A549 (cell line): ENCODE data around the gene RIN3. TPM values are rescaled to one million over a fixed set of nuclear protein-coding genes. Genes with fewer than 3 reads are reported as not detected.

ENCODE experiments used
- ATAC-seq, 2 experiments: fragments of 200-7000 bp in 1 of 2; fragments of >200 bp in 1 of 2; cut with Nextera tagmentation in 1 of 2; cut with Tn5 transposase in 1 of 2; 3 replicates each; pipeline versions ENCODE4 v1.8.0 to v1.9.1; 2018 to 2020; ENCODE audit warnings: mild to moderate bottlenecking in 1 of 2, moderate library complexity in 1 of 2
- CTCF ChIA-PET: fragments of 300-600 bp; sonication (Branson Sonifier 250); formaldehyde crosslinking; extraction: SDS; loops from one replicate; lab custom pipeline; 2021; ENCODE audit warnings: antibody characterized with exemption, inconsistent platforms; lab: Yijun Ruan, JAX
- POLR2A ChIA-PET: fragments of 350-600 bp; formaldehyde crosslinking; extraction: SDS; loops from one replicate; lab custom pipeline; 2021; ENCODE audit warnings: antibody characterized with exemption, inconsistent platforms; lab: Yijun Ruan, JAX
- DNase-seq, 2 experiments: peaks; one replicate each; pipeline versions ENCODE4 v3.0.0 to v3.0.0-alpha.2; 2011 to 2016; ENCODE audit warnings: low read depth in 1 of 2, low spot score in 1 of 2
- FAIRE-seq: peaks from 2 replicates; lab custom pipeline; 2011; peaks lifted over from hg19 to GRCh38; lab: Jason Lieb, UNC
- H3K27ac ChIP-seq, 2 experiments: fragments of >200 bp; sonication (Bioruptor Twin); formaldehyde crosslinking; 3 replicates each; pipeline ENCODE4 v1.5.1; 2016 to 2017
- H3K4me1 ChIP-seq: fragments of >200 bp; sonication (Bioruptor Twin); formaldehyde crosslinking; 3 replicates; pipeline ENCODE4 v1.6.1; 2016
- H3K4me2 ChIP-seq: fragments of >200 bp; sonication (Bioruptor Twin); formaldehyde crosslinking; 3 replicates; pipeline ENCODE4 v1.6.1; 2016
- H3K4me3 ChIP-seq: fragments of >200 bp; sonication (Bioruptor Twin); formaldehyde crosslinking; 3 replicates; pipeline ENCODE4 v1.5.1; 2016
- H3K9me3 ChIP-seq: fragments of >200 bp; sonication (Bioruptor Twin); formaldehyde crosslinking; 3 replicates; pipeline ENCODE4 v1.6.1; 2016
- ATOH8 ChIP-seq: fragments of 250-450 bp; sonication (Bioruptor Pico); IDR thresholded peaks from 2 replicates; pipeline ENCODE4 v1.5.0; 2020; ENCODE audit warnings: low read depth, mild to moderate bottlenecking, moderate library complexity
- CBX8 ChIP-seq: fragments of 200-600 bp; sonication (generic); IDR thresholded peaks from 2 replicates; pipeline ENCODE4 v1.6.1; 2016
- CHD2 ChIP-seq: fragments of 150-350 bp; IDR thresholded peaks from 2 replicates; pipeline ENCODE4 v1.6.1; 2014; ENCODE audit warnings: low read length; ENCODE audit not compliant: partially characterized antibody
- EHF ChIP-seq: fragments of 250-450 bp; sonication (Bioruptor Pico); IDR thresholded peaks from 2 replicates; pipeline ENCODE4 v1.5.0; 2020; ENCODE audit warnings: mild to moderate bottlenecking
- EHMT2 ChIP-seq: fragments of 200-600 bp; sonication (generic); IDR thresholded peaks from 2 replicates; pipeline ENCODE4 v1.6.1; 2016; ENCODE audit warnings: antibody characterized with exemption, low read depth, mild to moderate bottlenecking, moderate library complexity
- FOSB ChIP-seq: fragments of 250-450 bp; sonication (Bioruptor Pico); IDR thresholded peaks from 2 replicates; pipeline ENCODE4 v1.5.0; 2020; ENCODE audit warnings: mild to moderate bottlenecking, moderate library complexity
- FOXS1 ChIP-seq: fragments of 250-450 bp; sonication (Bioruptor Pico); IDR thresholded peaks from 2 replicates; pipeline ENCODE4 v1.5.0; 2020; ENCODE audit warnings: mild to moderate bottlenecking, moderate library complexity
- HOXA7 ChIP-seq: fragments of 250-450 bp; sonication (Bioruptor Pico); IDR thresholded peaks from 2 replicates; pipeline ENCODE4 v1.5.0; 2020; ENCODE audit warnings: mild to moderate bottlenecking, moderate library complexity
- HOXB13 ChIP-seq: fragments of 250-450 bp; sonication (Bioruptor Pico); IDR thresholded peaks from 2 replicates; pipeline ENCODE4 v1.5.0; 2020; ENCODE audit warnings: low read depth, mild to moderate bottlenecking, moderate library complexity
- HOXB5 ChIP-seq: fragments of 250-450 bp; sonication (Bioruptor Pico); IDR thresholded peaks from 2 replicates; pipeline ENCODE4 v1.5.0; 2020; ENCODE audit warnings: mild to moderate bottlenecking, moderate library complexity
- JUN ChIP-seq, 2 experiments: fragments of >200 bp; sonication (Bioruptor Twin); formaldehyde crosslinking; IDR thresholded peaks; 2 replicates in 1 of 2; 3 replicates in 1 of 2; pipeline ENCODE4 v1.6.1; 2016 to 2017
- JUNB ChIP-seq: fragments of >200 bp; sonication (Bioruptor Twin); formaldehyde crosslinking; IDR thresholded peaks from 2 replicates; pipeline ENCODE4 v1.6.1; 2016
- MAFK ChIP-seq: fragments of 450-650 bp; IDR thresholded peaks from 2 replicates; pipeline ENCODE4 v1.6.1; 2014; ENCODE audit not compliant: partially characterized antibody
- MYC ChIP-seq: IDR thresholded peaks from 2 replicates; pipeline ENCODE4 v1.6.1; 2012; ENCODE audit warnings: mild to moderate bottlenecking, inconsistent platforms, low read length, improper control_type of control experiment, borderline replicate concordance
- NPAS2 ChIP-seq: fragments of 250-450 bp; sonication (Bioruptor Pico); IDR thresholded peaks from 2 replicates; pipeline ENCODE4 v1.8.0; 2022; ENCODE audit warnings: mild to moderate bottlenecking, moderate library complexity, borderline replicate concordance
- PHF8 ChIP-seq: fragments of 200-600 bp; sonication (generic); IDR thresholded peaks from 2 replicates; pipeline ENCODE4 v1.6.1; 2016; ENCODE audit warnings: low read depth, mild to moderate bottlenecking, antibody characterized with exemption, moderate library complexity, borderline replicate concordance
- POLR2AphosphoS2 ChIP-seq: conservative IDR thresholded peaks from 2 replicates; pipeline ENCODE4 v1.6.1; 2012; ENCODE audit warnings: low read length, improper control_type of control experiment, inconsistent platforms
- SMC3 ChIP-seq: fragments of >200 bp; sonication (Bioruptor Twin); formaldehyde crosslinking; IDR thresholded peaks from 3 replicates; pipeline ENCODE4 v1.6.1; 2018; ENCODE audit warnings: inconsistent platforms
- ZFP36 ChIP-seq: fragments of 450-650 bp; IDR thresholded peaks from 2 replicates; pipeline ENCODE4 v1.6.1; 2014; ENCODE audit warnings: borderline replicate concordance; ENCODE audit not compliant: partially characterized antibody
- ZNF302 ChIP-seq: fragments of 250-450 bp; sonication (Bioruptor Pico); IDR thresholded peaks from 2 replicates; pipeline ENCODE4 v1.9.0; 2021; ENCODE audit warnings: inconsistent platforms, mild to moderate bottlenecking, moderate library complexity
- WGBS: methylation state at CpG from one replicate; pipeline ENCODE4 v1.1.6; 2017; ENCODE audit errors: missing lambda C conversion rate; 5-methylcytosine and 5-hydroxymethylcytosine counted together
- polyA plus RNA-seq, 4 experiments: library from polyadenylated mRNA; depleted of rRNA in 3 of 4; stranded (reverse); fragments of >200 nt; fragmentation: RNase III in 1 of 4; extraction: RNeasy Plus Mini Kit Qiagen cat#74134 plus additional on column Dnase treatment in 1 of 4; gene quantifications; 2 replicates in 3 of 4; 3 replicates in 1 of 4; pipeline ENCODE4 v1.2.3, GENCODE V29; 2011 to 2017
- TF ChIP-seq, protein P1 (sequence below): fragments of 450-650 bp; IDR thresholded peaks from 2 replicates; pipeline ENCODE4 v1.6.1; 2014; ENCODE audit warnings: antibody characterized with exemption
- TF ChIP-seq, protein P2 (sequence below): fragments of >200 bp; sonication (Bioruptor Twin); formaldehyde crosslinking; IDR thresholded peaks from 3 replicates; pipeline ENCODE4 v1.5.1; 2016
- TF ChIP-seq, protein P3 (sequence below): fragments of 250-450 bp; sonication (Bioruptor Pico); IDR thresholded peaks from 2 replicates; pipeline ENCODE4 v1.5.0; 2021; ENCODE audit warnings: mild to moderate bottlenecking, moderate library complexity, borderline replicate concordance

RIN3 gene
- polyA plus RNA-seq, 2 of the 4 experiments (the other 2 are of a cell fraction): 5.6 to 14.5 TPM

GRCh38 chr14:92716131-92716530, 202.6 kb downstream of the RIN3 start:
- Histone ChIP-seq H3K4me3 (no peak overlapping the region), H3K4me2 (no peak overlapping the region), H3K27ac (no peak overlapping the region), H3K9me3 (no peaks in the 10 kb centered on the region), H3K4me1 (peaks cover 15% of the 10 kb centered on the region)
- FAIRE-seq (no peak), DNase-seq (no peak), ATAC-seq (no peak)
- 93% methylated on average over 10 of the region's 10 CpGs for WGBS
- POLR2A ChIA-PET: no interaction called here
- CTCF ChIA-PET: interaction anchor here (2.2 to 12.3 kb wide), 3 partner anchors 10 to 66 kb away, joined by 5 to 132 read pairs (median 54); no protein-coding TSS in a partner anchor
- TF ChIP-seq CHD2: no peak
- no peak for TF ChIP-seq ATOH8 (CRISPR knock-in tag)
- TF ChIP-seq HOXA7 (CRISPR knock-in tag): no peak
- TF ChIP-seq, protein P1, sequence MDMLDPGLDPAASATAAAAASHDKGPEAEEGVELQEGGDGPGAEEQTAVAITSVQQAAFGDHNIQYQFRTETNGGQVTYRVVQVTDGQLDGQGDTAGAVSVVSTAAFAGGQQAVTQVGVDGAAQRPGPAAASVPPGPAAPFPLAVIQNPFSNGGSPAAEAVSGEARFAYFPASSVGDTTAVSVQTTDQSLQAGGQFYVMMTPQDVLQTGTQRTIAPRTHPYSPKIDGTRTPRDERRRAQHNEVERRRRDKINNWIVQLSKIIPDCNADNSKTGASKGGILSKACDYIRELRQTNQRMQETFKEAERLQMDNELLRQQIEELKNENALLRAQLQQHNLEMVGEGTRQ: no peak
- no peak for TF ChIP-seq NPAS2 (CRISPR knock-in tag)
- no peak for TF ChIP-seq ZFP36
- TF ChIP-seq SMC3: no peak
- TF ChIP-seq, protein P2, sequence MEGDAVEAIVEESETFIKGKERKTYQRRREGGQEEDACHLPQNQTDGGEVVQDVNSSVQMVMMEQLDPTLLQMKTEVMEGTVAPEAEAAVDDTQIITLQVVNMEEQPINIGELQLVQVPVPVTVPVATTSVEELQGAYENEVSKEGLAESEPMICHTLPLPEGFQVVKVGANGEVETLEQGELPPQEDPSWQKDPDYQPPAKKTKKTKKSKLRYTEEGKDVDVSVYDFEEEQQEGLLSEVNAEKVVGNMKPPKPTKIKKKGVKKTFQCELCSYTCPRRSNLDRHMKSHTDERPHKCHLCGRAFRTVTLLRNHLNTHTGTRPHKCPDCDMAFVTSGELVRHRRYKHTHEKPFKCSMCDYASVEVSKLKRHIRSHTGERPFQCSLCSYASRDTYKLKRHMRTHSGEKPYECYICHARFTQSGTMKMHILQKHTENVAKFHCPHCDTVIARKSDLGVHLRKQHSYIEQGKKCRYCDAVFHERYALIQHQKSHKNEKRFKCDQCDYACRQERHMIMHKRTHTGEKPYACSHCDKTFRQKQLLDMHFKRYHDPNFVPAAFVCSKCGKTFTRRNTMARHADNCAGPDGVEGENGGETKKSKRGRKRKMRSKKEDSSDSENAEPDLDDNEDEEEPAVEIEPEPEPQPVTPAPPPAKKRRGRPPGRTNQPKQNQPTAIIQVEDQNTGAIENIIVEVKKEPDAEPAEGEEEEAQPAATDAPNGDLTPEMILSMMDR: no peak
- TF ChIP-seq FOSB (CRISPR knock-in tag): no peak
- TF ChIP-seq PHF8: no peak
- no peak for TF ChIP-seq MYC
- TF ChIP-seq MAFK: no peak
- TF ChIP-seq JUNB: no peak
- TF ChIP-seq EHMT2: no peak
- TF ChIP-seq EHF (CRISPR knock-in tag): no peak

GRCh38 chr14:92717571-92718042, 204.0 kb downstream of the RIN3 start:
- ChIA-PET POLR2A (no interaction called here), CTCF (interaction anchor here (0.9 to 12.3 kb wide), 7 partner anchors 8 to 422 kb away, joined by 3 to 132 read pairs (median 4); no protein-coding TSS in a partner anchor)
- WGBS: 93% methylated on average over 11 of the region's 11 CpGs
- ATAC-seq (no peak), FAIRE-seq (no peak), DNase-seq (no peak)
- TF ChIP-seq, protein P3, sequence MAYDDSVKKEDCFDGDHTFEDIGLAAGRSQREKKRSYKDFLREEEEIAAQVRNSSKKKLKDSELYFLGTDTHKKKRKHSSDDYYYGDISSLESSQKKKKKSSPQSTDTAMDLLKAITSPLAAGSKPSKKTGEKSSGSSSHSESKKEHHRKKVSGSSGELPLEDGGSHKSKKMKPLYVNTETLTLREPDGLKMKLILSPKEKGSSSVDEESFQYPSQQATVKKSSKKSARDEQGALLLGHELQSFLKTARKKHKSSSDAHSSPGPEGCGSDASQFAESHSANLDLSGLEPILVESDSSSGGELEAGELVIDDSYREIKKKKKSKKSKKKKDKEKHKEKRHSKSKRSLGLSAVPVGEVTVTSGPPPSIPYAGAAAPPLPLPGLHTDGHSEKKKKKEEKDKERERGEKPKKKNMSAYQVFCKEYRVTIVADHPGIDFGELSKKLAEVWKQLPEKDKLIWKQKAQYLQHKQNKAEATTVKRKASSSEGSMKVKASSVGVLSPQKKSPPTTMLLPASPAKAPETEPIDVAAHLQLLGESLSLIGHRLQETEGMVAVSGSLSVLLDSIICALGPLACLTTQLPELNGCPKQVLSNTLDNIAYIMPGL (CRISPR knock-in tag): no peak
- TF ChIP-seq JUN (IDR thresholded peaks at IDR 0.05) (no peak), SMC3 (no peak), ZNF302 (CRISPR knock-in tag) (no peak), POLR2AphosphoS2 (no peak), HOXB5 (CRISPR knock-in tag) (no peak), FOXS1 (CRISPR knock-in tag) (no peak), CBX8 (no peak), HOXB13 (CRISPR knock-in tag) (no peak)
- H3K27ac ChIP-seq: no peak overlapping the region
- H3K4me2 ChIP-seq: no peak overlapping the region
- no peaks in the 10 kb centered on the region for H3K9me3 ChIP-seq
- H3K4me1 ChIP-seq: peaks cover 15% of the 10 kb centered on the region
- no peak overlapping the region for H3K4me3 ChIP-seq
